ENCODE data around the gene GSTA1. TPM values are rescaled to one million over a fixed set of nuclear protein-coding genes. Genes with fewer than 3 reads are reported as not detected.
"Not testable (repeated sequence)": the region's sequence is repeated elsewhere in the genome, so short reads cannot be mapped to it uniquely, and the experiment has no call there.

Gene GSTA1
- total RNA-seq, 1 donor from 2014 or later: not detected

GRCh38 chr6:52788478-52788877 is 15.1 kb downstream of the GSTA1 start:
- Histone ChIP-seq H3K27ac (replicated peaks) (no peak overlapping the region), H3K4me1 (no peaks in the 10 kb centered on the region), H3K4me3 (no peak overlapping the region), H3K36me3 (no peaks in the 10 kb centered on the region), H3K9me3 (replicated peaks) (peaks cover 6% of the 10 kb centered on the region), H3K27me3 (ENCODE audit: low read depth) (no peaks in the 10 kb centered on the region)
- TF ChIP-seq CTCF (IDR thresholded peaks at IDR 0.05; ENCODE audit: borderline replicate concordance): no peak
- no peak for DNase-seq
- intact Hi-C loops (cut with micrococcal nuclease): no loop called here

GRCh38 chr6:52787917-52788316 is 15.7 kb downstream of the GSTA1 start:
- Histone ChIP-seq H3K4me1 (no peaks in the 10 kb centered on the region), H3K27ac (replicated peaks) (no peak overlapping the region), H3K4me3 (no peak overlapping the region), H3K36me3 (no peaks in the 10 kb centered on the region), H3K27me3 (ENCODE audit: low read depth) (no peaks in the 10 kb centered on the region), H3K9me3 (replicated peaks) (peaks cover 6% of the 10 kb centered on the region)
- no peak for DNase-seq
- intact Hi-C loops (cut with micrococcal nuclease): loop anchor here (2.0 kb wide), 1 partner anchor 39 kb away; no protein-coding TSS in a partner anchor
- no peak for TF ChIP-seq CTCF (IDR thresholded peaks at IDR 0.05; ENCODE audit: borderline replicate concordance)

GRCh38 chr6:52786249-52786956 is 17.2 kb downstream of the GSTA1 start:
- intact Hi-C loops (cut with micrococcal nuclease): loop anchor here (2.0 kb wide), 1 partner anchor 40 kb away; no protein-coding TSS in a partner anchor
- no peaks in the 10 kb centered on the region for H3K4me1 ChIP-seq
- H3K4me3 ChIP-seq: no peak overlapping the region
- H3K36me3 ChIP-seq: no peaks in the 10 kb centered on the region
- H3K27ac ChIP-seq (replicated peaks): no peak overlapping the region
- H3K27me3 ChIP-seq (ENCODE audit: low read depth): peaks cover 2% of the 10 kb centered on the region
- no peaks in the 10 kb centered on the region for H3K9me3 ChIP-seq (replicated peaks)
- TF ChIP-seq CTCF (IDR thresholded peaks at IDR 0.05; ENCODE audit: borderline replicate concordance): no peak
- DNase-seq: no peak

- H3K27me3 ChIP-seq (ENCODE audit: low read depth); H3K4me1 ChIP-seq; H3K4me3 ChIP-seq; DNase-seq; H3K9me3 ChIP-seq (replicated peaks); H3K27ac ChIP-seq (replicated peaks); intact Hi-C loops (cut with micrococcal nuclease); H3K36me3 ChIP-seq: not testable (repeated sequence)
These were observed 20.8 kb downstream of the GSTA1 start for GRCh38 chr6:52782696-52783274.

GRCh38 chr6:52782209-52782608 is 21.4 kb downstream of the GSTA1 start:
- H3K27me3 ChIP-seq (ENCODE audit: low read depth); H3K9me3 ChIP-seq (replicated peaks); H3K27ac ChIP-seq (replicated peaks): not testable (repeated sequence)

GRCh38 chr6:52779237-52779636 is 24.4 kb downstream of the GSTA1 start:
- Histone ChIP-seq H3K36me3 (no peaks in the 10 kb centered on the region), H3K27ac (replicated peaks) (no peak overlapping the region), H3K4me1 (no peaks in the 10 kb centered on the region), H3K27me3 (ENCODE audit: low read depth) (peaks cover 8% of the 10 kb centered on the region), H3K9me3 (replicated peaks) (no peaks in the 10 kb centered on the region), H3K4me3 (no peak overlapping the region)
- intact Hi-C loops (cut with micrococcal nuclease): no loop called here
- no peak for DNase-seq
- no peak for TF ChIP-seq CTCF (IDR thresholded peaks at IDR 0.05; ENCODE audit: borderline replicate concordance)

More at GRCh38 chr6:52782209-52782608, 21.4 kb downstream of the GSTA1 start:
- DNase-seq; H3K4me1 ChIP-seq; H3K36me3 ChIP-seq; H3K4me3 ChIP-seq; intact Hi-C loops (cut with micrococcal nuclease): not testable (repeated sequence)

GRCh38 chr6:52776711-52777351 is 26.8 kb downstream of the GSTA1 start:
- H3K9me3 ChIP-seq (replicated peaks); DNase-seq; H3K4me1 ChIP-seq; H3K27me3 ChIP-seq (ENCODE audit: low read depth); intact Hi-C loops (cut with micrococcal nuclease); H3K27ac ChIP-seq (replicated peaks); H3K36me3 ChIP-seq; H3K4me3 ChIP-seq: not testable (repeated sequence)

GRCh38 chr6:52769399-52769798 is 34.2 kb downstream of the GSTA1 start:
- H3K9me3 ChIP-seq (replicated peaks); H3K27me3 ChIP-seq (ENCODE audit: low read depth); DNase-seq; intact Hi-C loops (cut with micrococcal nuclease); H3K27ac ChIP-seq (replicated peaks); H3K4me1 ChIP-seq; H3K36me3 ChIP-seq; H3K4me3 ChIP-seq: not testable (repeated sequence)

GRCh38 chr6:52767658-52768057 is 36.0 kb downstream of the GSTA1 start:
- H3K36me3 ChIP-seq; H3K4me3 ChIP-seq; H3K4me1 ChIP-seq; H3K9me3 ChIP-seq (replicated peaks); H3K27me3 ChIP-seq (ENCODE audit: low read depth); H3K27ac ChIP-seq (replicated peaks); intact Hi-C loops (cut with micrococcal nuclease); DNase-seq: not testable (repeated sequence)
